Vagina (tissue), 2 donors: Measurements from ENCODE around the gene SLC25A17.

Experiments used
- POLR2A ChIP-seq, 2 donors: fragments of 450-650 bp; IDR thresholded peaks; one replicate each; pipeline ENCODE4 v1.6.1; 2017; ENCODE audit warnings: antibody characterized with exemption in 2 of 2, mild to moderate bottlenecking in 2 of 2, moderate library complexity in 2 of 2
- POLR2AphosphoS5 ChIP-seq, 2 donors: sonication (generic); formaldehyde crosslinking; IDR thresholded peaks; one replicate each; pipeline ENCODE4 v1.9.0; 2017; ENCODE audit warnings: antibody characterized with exemption in 2 of 2, mild to moderate bottlenecking in 2 of 2, low read depth in 1 of 2; ENCODE audit not compliant: insufficient read depth in 1 of 2
- TF ChIP-seq, protein P1 (sequence below), 3 experiments: fragments of 450-650 bp in 2 of 3; fragments of 200-600 bp in 1 of 3; sonication (generic) in 1 of 3; IDR thresholded peaks; one replicate each; pipeline ENCODE4 v1.5.1; 2017 to 2019; ENCODE audit warnings: antibody characterized with exemption in 3 of 3, mild to moderate bottlenecking in 2 of 3, moderate library complexity in 2 of 3

DNA sequence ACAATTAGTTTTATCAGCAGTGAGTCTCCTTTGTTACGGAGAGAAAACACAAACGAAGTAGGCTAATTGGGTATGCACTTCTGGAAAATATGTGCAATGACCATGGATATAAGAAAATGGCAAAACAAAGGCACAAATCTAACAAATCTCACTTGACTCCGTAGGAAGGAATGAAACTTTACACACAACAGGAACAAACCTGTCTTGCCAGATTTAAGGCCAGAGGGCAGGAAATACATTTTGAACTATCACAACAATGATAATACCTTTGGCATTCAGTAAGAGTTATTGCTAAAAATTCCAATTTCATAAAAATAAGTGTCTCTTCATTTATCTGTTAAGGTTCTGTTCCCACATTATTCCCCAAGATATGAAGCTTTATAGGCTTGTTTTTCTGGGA, 36.6 kb downstream of the SLC25A17 start:
- TF ChIP-seq, protein P1, sequence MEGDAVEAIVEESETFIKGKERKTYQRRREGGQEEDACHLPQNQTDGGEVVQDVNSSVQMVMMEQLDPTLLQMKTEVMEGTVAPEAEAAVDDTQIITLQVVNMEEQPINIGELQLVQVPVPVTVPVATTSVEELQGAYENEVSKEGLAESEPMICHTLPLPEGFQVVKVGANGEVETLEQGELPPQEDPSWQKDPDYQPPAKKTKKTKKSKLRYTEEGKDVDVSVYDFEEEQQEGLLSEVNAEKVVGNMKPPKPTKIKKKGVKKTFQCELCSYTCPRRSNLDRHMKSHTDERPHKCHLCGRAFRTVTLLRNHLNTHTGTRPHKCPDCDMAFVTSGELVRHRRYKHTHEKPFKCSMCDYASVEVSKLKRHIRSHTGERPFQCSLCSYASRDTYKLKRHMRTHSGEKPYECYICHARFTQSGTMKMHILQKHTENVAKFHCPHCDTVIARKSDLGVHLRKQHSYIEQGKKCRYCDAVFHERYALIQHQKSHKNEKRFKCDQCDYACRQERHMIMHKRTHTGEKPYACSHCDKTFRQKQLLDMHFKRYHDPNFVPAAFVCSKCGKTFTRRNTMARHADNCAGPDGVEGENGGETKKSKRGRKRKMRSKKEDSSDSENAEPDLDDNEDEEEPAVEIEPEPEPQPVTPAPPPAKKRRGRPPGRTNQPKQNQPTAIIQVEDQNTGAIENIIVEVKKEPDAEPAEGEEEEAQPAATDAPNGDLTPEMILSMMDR (IDR thresholded peaks at IDR 0.05), result no peak
- TF ChIP-seq POLR2A (IDR thresholded peaks at IDR 0.05), result no peak
- TF ChIP-seq POLR2AphosphoS5 (IDR thresholded peaks at IDR 0.05; ENCODE audit: insufficient read depth in 1 of 2, low read depth in 1 of 2), result no peak
